GM21367 (cell line): ENCODE measurements around the gene BFSP2.
"Not testable (repeated sequence)": the region's sequence is repeated elsewhere in the genome, so short reads cannot be mapped to it uniquely, and the experiment has no call there.

Experiments
- ATAC-seq: cut with Tn5 transposase; IDR thresholded peaks from one replicate; pipeline ENCODE4 v1.9.1; 2021; ENCODE audit not compliant: unreplicated experiment

Gene BFSP2

GRCh38 chr3:133455281-133455680 lies 55.4 kb downstream of the BFSP2 start:
- no peak for ATAC-seq

- ATAC-seq = no peak
These were observed 56.1 kb downstream of the BFSP2 start for GRCh38 chr3:133455960-133456359.

GRCh38 chr3:133457025-133457424 lies 57.2 kb downstream of the BFSP2 start:
- no peak for ATAC-seq

- ATAC-seq = no peak
These were observed 57.7 kb downstream of the BFSP2 start for GRCh38 chr3:133457465-133458067.

- no peak for ATAC-seq
These were observed 59.5 kb downstream of the BFSP2 start for GRCh38 chr3:133459400-133459799.

GRCh38 chr3:133460809-133461208 lies 61.0 kb downstream of the BFSP2 start:
- ATAC-seq = no peak

- no peak for ATAC-seq
These were observed 61.4 kb downstream of the BFSP2 start for GRCh38 chr3:133461291-133461690.

- ATAC-seq = no peak
These were observed 63.5 kb downstream of the BFSP2 start for GRCh38 chr3:133463347-133463860.

- ATAC-seq = no peak
These were observed 64.7 kb downstream of the BFSP2 start for GRCh38 chr3:133464573-133464972.

- ATAC-seq = no peak
These were observed 66.9 kb downstream of the BFSP2 start for GRCh38 chr3:133466531-133467386.

GRCh38 chr3:133467780-133468179 lies 67.9 kb downstream of the BFSP2 start:
- no peak for ATAC-seq

GRCh38 chr3:133468251-133468721 lies 68.4 kb downstream of the BFSP2 start:
- ATAC-seq = no peak

- ATAC-seq = no peak
These were observed 69.4 kb downstream of the BFSP2 start for GRCh38 chr3:133469140-133469731.

- no peak for ATAC-seq
These were observed 72.4 kb downstream of the BFSP2 start for GRCh38 chr3:133472242-133472641.

- no peak for ATAC-seq
These were observed 73.0 kb downstream of the BFSP2 start for GRCh38 chr3:133472889-133473288.

GRCh38 chr3:133473472-133474191 lies 73.8 kb downstream of the BFSP2 start:
- not testable (repeated sequence) for ATAC-seq

GRCh38 chr3:133474251-133474801 lies 74.5 kb downstream of the BFSP2 start:
- no peak for ATAC-seq

GRCh38 chr3:133474817-133475216 lies 75.0 kb downstream of the BFSP2 start:
- no peak for ATAC-seq

- peak; percentile 76 for ATAC-seq
These were observed 75.6 kb downstream of the BFSP2 start for GRCh38 chr3:133475245-133476010.

GRCh38 chr3:133476971-133477375 lies 77.1 kb downstream of the BFSP2 start:
- ATAC-seq = no peak
